Retinal pigment epithelial cell (primary cell): ENCODE results near the gene GMPPB.
"Not testable (repeated sequence)": the region's sequence is repeated elsewhere in the genome, so short reads cannot be mapped to it uniquely, and the experiment has no call there.

Source experiments
- DNase-seq: peaks from one replicate; pipeline ENCODE4 v3.0.0-alpha.2; 2010; ENCODE audit warnings: low read depth
- H3K4me3 ChIP-seq: 2 replicates; pipeline ENCODE4 v1.5.1; 2011; ENCODE audit warnings: mild to moderate bottlenecking, low read length, control low read depth, moderate library complexity
- TF ChIP-seq, protein P1 (sequence below): conservative IDR thresholded peaks from 2 replicates; pipeline ENCODE4 v1.5.1; 2011; ENCODE audit warnings: low read depth, low read length, control low read depth, inconsistent platforms

GMPPB gene

DNA sequence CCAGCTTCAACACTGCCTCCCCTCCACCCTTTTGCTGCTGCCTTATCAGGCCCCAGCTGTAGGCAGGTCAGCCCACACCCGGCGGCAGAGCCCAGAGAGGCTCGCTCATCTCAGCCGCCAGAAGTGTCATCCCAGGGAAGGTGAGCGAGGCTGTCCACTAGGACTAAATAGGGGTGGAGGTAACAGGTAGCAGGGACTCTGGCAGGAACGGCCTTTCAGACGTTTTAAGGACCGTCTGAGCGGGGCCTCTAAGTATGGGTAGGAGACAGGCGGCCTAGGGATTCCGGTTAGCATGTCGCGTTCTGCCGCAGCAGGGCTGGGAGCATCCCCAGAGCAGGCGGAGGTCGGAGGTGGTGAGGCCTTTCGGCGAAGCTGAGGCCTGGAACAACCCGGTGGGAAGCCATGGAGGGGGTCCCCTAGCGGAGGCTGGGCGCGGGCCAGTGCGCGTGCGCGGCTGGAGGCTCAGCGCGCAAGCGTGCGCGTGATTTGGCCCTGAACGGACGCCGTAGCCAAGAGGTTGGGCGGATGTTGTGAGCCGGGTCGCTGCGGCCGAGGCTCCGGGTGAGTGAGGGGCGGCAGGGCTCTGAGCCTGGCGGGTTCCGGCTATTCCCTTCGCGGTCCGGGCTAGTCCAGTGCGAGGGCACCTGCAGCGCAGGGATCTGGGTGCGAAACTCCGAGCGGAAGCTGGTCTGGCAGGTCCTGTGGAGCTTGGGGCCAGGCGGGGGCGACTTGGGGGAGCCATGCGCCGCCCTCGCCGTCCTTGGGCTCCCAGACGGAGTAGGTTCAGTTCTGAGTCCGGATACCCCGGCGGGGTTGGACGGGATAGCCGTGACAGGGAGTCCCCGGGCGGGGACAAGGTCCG is 34.5 kb downstream of the GMPPB start, which contains the start of the genes MST1 and RNF123:
TSS of gene MST1 (minus strand) at position 429 of the 862 bp plus-strand sequence. CDS start 783 bp downstream, outside the sequence.
TSS of gene RNF123 (plus strand) at position 512 of the 862 bp plus-strand sequence. CDS start 1,609 bp downstream, outside the sequence.
- H3K4me3 ChIP-seq: peak within 1 kb of the TSS; percentile 90
- peak; percentile 60 for DNase-seq
- TF ChIP-seq, protein P1, sequence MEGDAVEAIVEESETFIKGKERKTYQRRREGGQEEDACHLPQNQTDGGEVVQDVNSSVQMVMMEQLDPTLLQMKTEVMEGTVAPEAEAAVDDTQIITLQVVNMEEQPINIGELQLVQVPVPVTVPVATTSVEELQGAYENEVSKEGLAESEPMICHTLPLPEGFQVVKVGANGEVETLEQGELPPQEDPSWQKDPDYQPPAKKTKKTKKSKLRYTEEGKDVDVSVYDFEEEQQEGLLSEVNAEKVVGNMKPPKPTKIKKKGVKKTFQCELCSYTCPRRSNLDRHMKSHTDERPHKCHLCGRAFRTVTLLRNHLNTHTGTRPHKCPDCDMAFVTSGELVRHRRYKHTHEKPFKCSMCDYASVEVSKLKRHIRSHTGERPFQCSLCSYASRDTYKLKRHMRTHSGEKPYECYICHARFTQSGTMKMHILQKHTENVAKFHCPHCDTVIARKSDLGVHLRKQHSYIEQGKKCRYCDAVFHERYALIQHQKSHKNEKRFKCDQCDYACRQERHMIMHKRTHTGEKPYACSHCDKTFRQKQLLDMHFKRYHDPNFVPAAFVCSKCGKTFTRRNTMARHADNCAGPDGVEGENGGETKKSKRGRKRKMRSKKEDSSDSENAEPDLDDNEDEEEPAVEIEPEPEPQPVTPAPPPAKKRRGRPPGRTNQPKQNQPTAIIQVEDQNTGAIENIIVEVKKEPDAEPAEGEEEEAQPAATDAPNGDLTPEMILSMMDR: peak; percentile 35

DNA sequence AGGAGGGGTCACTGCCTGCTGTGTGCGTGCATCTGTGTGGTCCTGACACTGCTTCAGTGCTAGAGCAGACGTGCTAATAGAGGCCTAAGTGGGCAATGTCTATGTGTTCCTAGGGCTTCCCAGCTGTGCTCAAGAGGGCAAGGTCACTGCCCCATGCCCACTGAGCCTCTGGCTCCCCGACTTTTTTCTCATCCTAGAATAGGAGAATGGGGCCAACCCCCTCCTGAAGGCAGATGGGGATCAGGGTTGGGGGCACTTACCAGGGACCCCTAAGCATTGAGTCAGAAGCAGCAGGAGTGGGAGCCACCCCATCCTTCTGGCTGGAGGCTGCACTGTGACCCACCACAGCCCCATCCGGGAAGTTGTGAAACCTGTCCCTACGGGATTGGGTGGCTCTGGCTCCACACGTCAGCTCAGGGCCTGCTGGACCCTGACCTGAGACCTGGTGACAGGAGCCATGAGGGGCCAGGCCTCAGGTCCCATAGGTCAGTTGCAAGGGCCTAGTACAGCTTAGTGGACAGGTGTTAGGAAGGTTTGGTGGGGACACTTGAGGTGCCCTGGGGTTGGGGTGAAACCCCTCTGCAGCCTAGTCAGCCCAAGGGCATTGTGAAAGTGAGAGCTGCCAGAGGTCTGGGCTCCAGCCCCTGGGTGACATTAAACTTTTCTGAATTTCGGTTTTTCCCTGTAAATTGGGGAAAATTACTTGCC is 35.3 kb downstream of the GMPPB start:
- peak overlapping the region; percentile 90 for H3K4me3 ChIP-seq
- DNase-seq: not testable (repeated sequence)

DNA sequence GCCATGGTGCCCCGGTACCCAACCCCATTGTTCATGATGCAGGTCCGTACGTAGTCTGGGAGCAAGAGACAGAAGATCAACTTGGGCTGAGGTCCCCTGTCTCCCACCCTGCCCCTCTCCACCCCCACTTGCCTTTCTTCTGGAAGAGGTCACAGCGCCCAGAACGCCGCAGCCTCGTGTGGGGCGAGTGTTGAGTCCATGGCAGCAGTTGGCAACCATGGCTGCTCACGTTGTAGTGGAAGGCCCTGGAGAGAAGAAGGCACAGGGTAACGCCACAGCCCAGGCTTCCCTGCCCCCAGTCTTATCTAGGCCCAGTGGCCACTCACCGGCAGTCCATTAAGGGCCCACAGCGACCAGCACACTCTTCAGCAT is 36.3 kb downstream of the GMPPB start:
- DNase-seq: not testable (repeated sequence)

DNA sequence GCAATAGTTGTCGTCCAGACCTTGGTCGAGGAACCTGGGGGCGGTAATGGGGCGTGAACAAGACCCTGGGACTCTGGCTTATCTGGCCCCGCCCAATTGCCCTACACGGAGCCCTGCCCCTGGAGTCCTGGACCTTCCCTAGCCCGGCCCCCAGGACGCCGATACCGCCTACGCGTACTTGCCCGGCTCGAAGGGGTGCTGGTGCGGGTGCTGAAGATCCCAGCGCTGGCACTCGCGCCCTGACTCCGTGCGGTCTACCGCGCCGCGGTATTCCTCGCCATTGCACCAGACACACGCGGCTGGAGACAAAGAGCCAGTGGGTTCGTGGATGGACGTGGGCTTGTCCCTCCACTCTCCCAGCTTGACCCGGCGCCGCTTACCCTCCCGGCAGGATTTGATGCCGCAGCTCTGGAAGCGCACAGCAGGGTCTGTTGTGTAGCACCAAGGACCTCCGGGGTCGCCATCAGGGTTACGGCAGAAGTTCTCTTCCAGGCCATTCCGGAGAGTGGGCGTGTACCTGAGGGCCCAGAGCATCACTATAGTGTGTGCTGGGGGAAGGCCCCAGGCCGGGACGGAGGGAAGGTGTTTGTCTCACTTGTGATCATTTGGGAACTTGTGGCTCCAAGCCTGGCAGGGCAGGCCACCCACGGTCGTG is 36.9 kb downstream of the GMPPB start:
- peak; percentile 26 for DNase-seq
- H3K4me3 ChIP-seq: peak overlapping the region; percentile 44

More for the DNA sequence above, 36.3 kb downstream of the GMPPB start:
- not testable (repeated sequence) for H3K4me3 ChIP-seq

DNA sequence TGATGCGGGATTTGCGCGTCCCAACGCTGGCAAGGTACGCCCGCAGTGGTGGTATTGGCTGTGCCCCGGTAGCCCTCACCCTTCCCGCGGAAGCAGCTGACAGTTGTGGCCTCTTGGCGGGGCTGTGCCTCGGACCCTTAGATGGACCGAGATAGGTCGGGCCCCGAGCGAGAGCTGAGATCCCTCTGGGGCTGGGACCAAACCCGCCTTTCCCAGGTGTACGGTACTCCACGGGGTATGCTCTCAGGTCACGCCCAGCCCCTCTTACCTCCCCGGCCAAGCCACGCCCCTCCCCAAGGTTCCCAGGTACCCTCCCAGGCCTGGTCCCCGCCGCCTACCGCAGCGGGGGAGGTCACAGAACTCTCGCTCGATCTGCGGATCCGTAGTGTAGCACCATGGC is 37.4 kb downstream of the GMPPB start:
- not testable (repeated sequence) for DNase-seq
- H3K4me3 ChIP-seq: peak overlapping the region; percentile 44

DNA sequence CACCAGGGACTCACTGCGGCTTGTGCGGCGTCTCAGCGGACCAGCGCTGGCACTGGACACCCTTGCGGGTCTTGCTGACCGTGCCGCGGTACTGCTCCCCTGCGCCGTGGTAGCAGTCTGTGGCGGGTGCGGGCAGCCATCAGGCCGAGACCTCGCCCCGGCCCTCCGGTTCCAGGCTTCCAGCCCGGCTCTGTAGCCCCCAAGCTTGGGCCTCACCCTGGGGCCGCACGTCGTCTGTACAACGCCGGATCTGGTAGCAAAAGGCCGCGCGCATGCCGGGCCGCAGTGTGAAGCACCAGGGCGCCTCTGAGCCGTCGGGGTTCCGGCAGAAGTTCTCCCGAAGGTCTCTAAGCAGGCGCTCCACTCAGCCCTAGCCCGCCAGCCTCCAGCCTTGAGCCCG is 37.9 kb downstream of the GMPPB start:
- H3K4me3 ChIP-seq, DNase-seq: not testable (repeated sequence)

DNA sequence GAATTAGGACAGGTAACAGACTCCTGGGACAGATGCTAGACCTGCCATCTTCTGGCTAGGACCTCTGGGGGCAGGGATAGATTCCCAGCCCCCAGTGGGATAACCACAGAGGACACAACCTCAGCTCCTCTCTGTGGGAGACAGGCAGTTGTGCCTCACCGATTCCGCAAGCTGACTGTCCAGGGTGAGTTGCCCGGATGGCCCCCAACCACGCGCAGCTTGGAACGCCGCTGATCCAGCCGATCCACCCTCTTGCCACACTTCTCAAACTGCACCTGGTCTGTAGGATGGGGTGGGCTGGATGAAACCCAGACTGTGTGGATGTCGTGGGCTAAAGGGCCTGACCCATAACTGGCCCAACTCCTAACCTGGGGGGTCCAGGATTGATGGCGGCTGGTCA is 38.6 kb downstream of the GMPPB start:
- H3K4me3 ChIP-seq, DNase-seq: not testable (repeated sequence)

DNA sequence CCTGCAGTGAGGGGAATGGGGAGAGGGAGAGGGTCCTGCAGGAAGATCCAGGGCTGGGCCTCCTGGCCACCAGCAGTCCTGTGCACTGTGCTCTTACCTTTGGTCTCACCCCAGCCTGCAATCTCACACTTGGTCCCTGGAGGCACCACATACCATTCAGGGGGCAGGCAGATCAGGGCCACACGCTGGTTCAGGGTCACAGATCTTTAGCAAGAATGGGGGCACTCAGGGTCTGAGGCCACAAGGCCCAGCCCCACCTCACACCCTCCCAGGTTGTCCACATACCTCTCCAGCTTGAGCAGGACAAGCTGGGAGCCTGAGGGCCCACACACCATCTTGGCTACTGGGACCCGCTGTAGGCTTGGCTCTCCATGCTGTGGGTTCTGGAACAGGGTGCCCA is 39.3 kb downstream of the GMPPB start:
- not testable (repeated sequence) for DNase-seq, H3K4me3 ChIP-seq

DNA sequence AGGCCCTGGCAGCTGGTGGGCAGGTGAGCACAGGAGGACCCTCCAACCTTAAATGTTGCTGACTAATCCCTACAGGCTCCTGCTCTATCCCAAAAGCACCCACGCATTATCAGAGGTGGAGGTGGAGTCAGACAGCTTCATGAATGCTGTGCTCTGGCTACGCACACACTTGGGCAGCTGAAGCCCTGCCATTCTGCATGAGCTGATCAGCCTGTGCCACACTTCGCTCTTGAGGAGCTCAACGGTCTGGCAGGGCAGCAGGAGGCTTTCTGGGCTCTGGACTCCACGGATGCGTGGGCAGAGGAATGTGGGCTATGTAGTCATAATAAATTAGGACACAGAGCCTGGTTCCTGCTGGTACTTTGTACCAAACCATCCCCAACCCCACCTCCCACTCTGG is 40.6 kb downstream of the GMPPB start:
- TF ChIP-seq, protein P1: no peak
- H3K4me3 ChIP-seq: no peak overlapping the region

DNA sequence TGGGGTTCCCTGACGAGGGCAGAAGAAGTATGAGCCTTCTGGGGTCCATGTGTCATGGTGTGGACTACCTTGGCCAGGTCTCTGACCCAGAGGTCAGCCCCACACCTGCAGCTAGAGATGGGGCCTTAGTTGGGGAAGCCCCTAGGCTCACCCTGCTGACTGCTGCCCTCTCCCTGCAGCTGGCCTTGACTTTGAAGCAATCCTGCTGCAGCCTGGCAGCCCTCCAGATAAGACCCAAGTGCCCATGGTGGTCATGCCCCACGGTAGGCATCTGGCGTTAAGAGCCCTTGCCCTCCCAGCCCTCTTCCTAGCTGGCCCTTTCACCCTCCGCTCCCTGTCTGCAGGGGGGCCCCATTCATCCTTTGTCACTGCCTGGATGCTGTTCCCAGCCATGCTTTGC is 42.2 kb downstream of the GMPPB start:
- DNase-seq: no peak
- TF ChIP-seq, protein P1: no peak
- H3K4me3 ChIP-seq: no peak overlapping the region

More for the DNA sequence above, 40.6 kb downstream of the GMPPB start:
- no peak for DNase-seq

DNA sequence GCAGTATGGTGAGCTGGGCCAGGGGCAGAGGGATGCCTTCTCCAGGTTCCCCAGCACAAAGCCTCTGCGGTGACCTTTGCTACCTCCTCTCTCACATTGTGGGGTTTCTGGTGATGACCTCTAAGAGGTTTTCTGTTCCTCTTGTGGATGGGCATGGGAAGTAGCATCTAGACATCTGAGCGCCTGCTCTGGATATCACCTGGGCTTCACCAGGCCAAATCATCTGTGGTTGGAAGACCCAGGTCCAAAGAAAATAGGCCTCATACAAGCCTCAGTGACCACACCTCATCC is 42.6 kb downstream of the GMPPB start:
- no peak overlapping the region for H3K4me3 ChIP-seq
- no peak for DNase-seq
- TF ChIP-seq, protein P1: no peak
